ENCODE measurements around the gene PLCB1. TPM values are rescaled to one million over a fixed set of nuclear protein-coding genes. Genes with fewer than 3 reads are reported as not detected.

PLCB1 gene
- polyA plus RNA-seq, 1 donor (not counting 4 experiments of a cell fraction or from before 2014, with no cell fraction given) = 0.37 TPM

DNA sequence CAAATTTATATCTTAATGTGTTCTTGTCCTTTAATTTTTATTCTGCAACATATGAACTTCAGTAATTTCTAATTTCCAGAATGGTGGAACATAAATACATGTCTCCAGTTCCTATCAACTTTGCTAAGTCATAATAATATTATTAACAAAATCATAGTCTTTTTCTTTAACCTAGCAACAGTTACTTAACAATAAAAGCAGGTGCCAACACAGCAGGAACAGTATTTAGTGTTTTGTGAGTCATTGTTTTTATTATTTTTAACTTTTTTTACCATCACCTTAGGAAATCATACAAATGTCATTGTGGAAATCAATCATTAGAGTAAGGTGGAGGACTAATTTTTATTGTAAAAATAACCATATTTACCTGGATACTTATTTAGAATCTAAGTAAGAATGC, 133.5 kb downstream of the PLCB1 start:
- no peak for FAIRE-seq
- peaks cover 2% of the 10 kb centered on the region for H3K9me3 ChIP-seq (ENCODE audit: control insufficient read depth, low read depth, low read length)
- dilution Hi-C loops (cut with MboI; ENCODE audit: extremely low pct_ligation_motif_present, low sequenced_read_pairs) = no loop called here
- H3K9ac ChIP-seq (ENCODE audit: control insufficient read depth, extremely low read depth, insufficient read depth, low read length) = no peak overlapping the region
- H2AFZ ChIP-seq (ENCODE audit: control insufficient read depth, low read length) = no peak overlapping the region
- H4K20me1 ChIP-seq (ENCODE audit: control insufficient read depth, extremely low read depth, insufficient read depth, low read length) = no peaks in the 10 kb centered on the region
- no peak overlapping the region for H3K4me3 ChIP-seq (ENCODE audit: control insufficient read depth in 2 of 3, extremely low read depth in 1 of 3, insufficient read depth in 2 of 3, low read depth in 1 of 3, low read length in 3 of 3)
- no peak for DNase-seq (ENCODE audit: low read depth, low spot score)
- H3K27ac ChIP-seq (ENCODE audit: control insufficient read depth, insufficient read depth, low read length) = no peak overlapping the region
- TF ChIP-seq, protein P1, sequence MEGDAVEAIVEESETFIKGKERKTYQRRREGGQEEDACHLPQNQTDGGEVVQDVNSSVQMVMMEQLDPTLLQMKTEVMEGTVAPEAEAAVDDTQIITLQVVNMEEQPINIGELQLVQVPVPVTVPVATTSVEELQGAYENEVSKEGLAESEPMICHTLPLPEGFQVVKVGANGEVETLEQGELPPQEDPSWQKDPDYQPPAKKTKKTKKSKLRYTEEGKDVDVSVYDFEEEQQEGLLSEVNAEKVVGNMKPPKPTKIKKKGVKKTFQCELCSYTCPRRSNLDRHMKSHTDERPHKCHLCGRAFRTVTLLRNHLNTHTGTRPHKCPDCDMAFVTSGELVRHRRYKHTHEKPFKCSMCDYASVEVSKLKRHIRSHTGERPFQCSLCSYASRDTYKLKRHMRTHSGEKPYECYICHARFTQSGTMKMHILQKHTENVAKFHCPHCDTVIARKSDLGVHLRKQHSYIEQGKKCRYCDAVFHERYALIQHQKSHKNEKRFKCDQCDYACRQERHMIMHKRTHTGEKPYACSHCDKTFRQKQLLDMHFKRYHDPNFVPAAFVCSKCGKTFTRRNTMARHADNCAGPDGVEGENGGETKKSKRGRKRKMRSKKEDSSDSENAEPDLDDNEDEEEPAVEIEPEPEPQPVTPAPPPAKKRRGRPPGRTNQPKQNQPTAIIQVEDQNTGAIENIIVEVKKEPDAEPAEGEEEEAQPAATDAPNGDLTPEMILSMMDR (optimal IDR thresholded peaks at IDR 0.05 in 1 of 3, IDR thresholded peaks at IDR 0.05 in 1 of 3, conservative IDR thresholded peaks at IDR 0.05 in 1 of 3; ENCODE audit: extremely low read depth in 1 of 3, insufficient read depth in 2 of 3, low read length in 3 of 3) = no peak
- no peak for TF ChIP-seq EZH2 (IDR thresholded peaks at IDR 0.05; ENCODE audit: low read length)
- no peaks in the 10 kb centered on the region for H3K9me1 ChIP-seq (ENCODE audit: control insufficient read depth, extremely low read depth, insufficient read depth, low read length)
- no peaks in the 10 kb centered on the region for H3K27me3 ChIP-seq (ENCODE audit: control insufficient read depth, extremely low read depth, insufficient read depth, low read length)
- H3K4me1 ChIP-seq (ENCODE audit: control insufficient read depth, extremely low read depth, insufficient read depth, low read length) = no peaks in the 10 kb centered on the region
- H3K36me3 ChIP-seq (ENCODE audit: control insufficient read depth in 2 of 2, extremely low read depth in 1 of 2, insufficient read depth in 2 of 2, low read length in 2 of 2) = no peaks in the 10 kb centered on the region
- no peaks in the 10 kb centered on the region for H3K79me2 ChIP-seq (ENCODE audit: control insufficient read depth, insufficient read depth, low read length)
- no peak overlapping the region for H3K4me2 ChIP-seq (ENCODE audit: control insufficient read depth, extremely low read depth, insufficient read depth, low read depth, low read length)

DNA sequence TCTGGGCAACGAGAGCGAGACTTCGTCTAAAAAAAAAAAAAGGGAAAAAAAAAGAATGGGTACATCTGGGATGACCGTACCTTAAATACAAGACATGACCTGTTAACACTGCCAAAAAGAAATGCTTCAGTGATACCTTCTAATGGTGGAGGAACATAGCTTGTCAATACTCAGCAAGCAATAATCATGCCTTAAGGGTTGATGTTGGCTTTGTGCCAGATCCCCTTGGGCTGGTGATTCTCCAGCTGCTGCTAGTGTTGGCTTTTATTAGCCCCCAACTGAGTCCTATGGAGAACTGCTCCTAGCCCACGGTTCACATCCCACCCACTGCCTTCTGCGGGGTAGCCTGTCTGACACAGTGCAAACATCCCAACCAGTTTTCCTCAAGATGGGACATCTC, 134.9 kb downstream of the PLCB1 start:
- no peaks in the 10 kb centered on the region for H3K36me3 ChIP-seq (ENCODE audit: control insufficient read depth in 2 of 2, extremely low read depth in 1 of 2, insufficient read depth in 2 of 2, low read length in 2 of 2)
- H3K79me2 ChIP-seq (ENCODE audit: control insufficient read depth, insufficient read depth, low read length) = no peaks in the 10 kb centered on the region
- no peak for TF ChIP-seq EZH2 (IDR thresholded peaks at IDR 0.05; ENCODE audit: low read length)
- TF ChIP-seq, protein P1 (optimal IDR thresholded peaks at IDR 0.05 in 1 of 3, IDR thresholded peaks at IDR 0.05 in 1 of 3, conservative IDR thresholded peaks at IDR 0.05 in 1 of 3; ENCODE audit: extremely low read depth in 1 of 3, insufficient read depth in 2 of 3, low read length in 3 of 3) = no peak
- H3K9me1 ChIP-seq (ENCODE audit: control insufficient read depth, extremely low read depth, insufficient read depth, low read length) = no peaks in the 10 kb centered on the region
- peaks cover 2% of the 10 kb centered on the region for H3K9me3 ChIP-seq (ENCODE audit: control insufficient read depth, low read depth, low read length)
- no peaks in the 10 kb centered on the region for H4K20me1 ChIP-seq (ENCODE audit: control insufficient read depth, extremely low read depth, insufficient read depth, low read length)
- dilution Hi-C loops (cut with MboI; ENCODE audit: extremely low pct_ligation_motif_present, low sequenced_read_pairs) = no loop called here
- no peak overlapping the region for H3K27ac ChIP-seq (ENCODE audit: control insufficient read depth, insufficient read depth, low read length)
- FAIRE-seq (no peak), DNase-seq (ENCODE audit: low read depth, low spot score) (no peak)
- no peak overlapping the region for H2AFZ ChIP-seq (ENCODE audit: control insufficient read depth, low read length)
- no peak overlapping the region for H3K4me3 ChIP-seq (ENCODE audit: control insufficient read depth in 2 of 3, extremely low read depth in 1 of 3, insufficient read depth in 2 of 3, low read depth in 1 of 3, low read length in 3 of 3)
- H3K9ac ChIP-seq (ENCODE audit: control insufficient read depth, extremely low read depth, insufficient read depth, low read length) = no peak overlapping the region
- no peak overlapping the region for H3K4me2 ChIP-seq (ENCODE audit: control insufficient read depth, extremely low read depth, insufficient read depth, low read depth, low read length)
- H3K27me3 ChIP-seq (ENCODE audit: control insufficient read depth, extremely low read depth, insufficient read depth, low read length) = no peaks in the 10 kb centered on the region
- no peaks in the 10 kb centered on the region for H3K4me1 ChIP-seq (ENCODE audit: control insufficient read depth, extremely low read depth, insufficient read depth, low read length)

Data from keratinocyte (primary cell).